Natural killer cell treated with Interleukin-12 subunit alpha and Interleukin-12 subunit beta and Interleukin-15 and Interleukin-18, amount 100 ng/mL, for 72 hours (primary cell): ENCODE data around the gene KIAA1217. TPM values are rescaled to one million over a fixed set of nuclear protein-coding genes. Genes with fewer than 3 reads are reported as not detected.

Experiments used
- ATAC-seq, 2 donors: fragments of 150-1000 bp; cut with Tn5 transposase in 1 of 2; sonication (Bioruptor Pico), chemical (Tn5 transposase) in 1 of 2; 2 replicates each; pipeline ENCODE4 v1.10.0; 2021
- DNase-seq: peaks from one replicate; pipeline ENCODE4 v3.0.0; 2022; ENCODE audit warnings: low spot score
- H3K27ac Mint-ChIP-seq, 2 donors: 1 replicate in 1 of 2; 2 replicates in 1 of 2; pipeline ENCODE4 v1.8.0; 2022; ENCODE audit warnings: mixed read lengths in 2 of 2, mild to moderate bottlenecking in 1 of 2, moderate library complexity in 1 of 2
- H3K27me3 Mint-ChIP-seq, 2 donors: 1 replicate in 1 of 2; 2 replicates in 1 of 2; pipeline ENCODE4 v1.8.0; 2022; ENCODE audit warnings: mixed read lengths in 2 of 2
- H3K36me3 Mint-ChIP-seq: one replicate; pipeline ENCODE4 v1.8.0; 2022; ENCODE audit warnings: mixed read lengths
- H3K4me1 Mint-ChIP-seq, 2 donors: 1 replicate in 1 of 2; 2 replicates in 1 of 2; pipeline ENCODE4 v1.8.0; 2022; ENCODE audit warnings: low read depth in 2 of 2, mixed read lengths in 2 of 2, mild to moderate bottlenecking in 1 of 2
- H3K4me3 Mint-ChIP-seq: one replicate; pipeline ENCODE4 v1.8.0; 2022; ENCODE audit warnings: mixed read lengths
- H3K9me3 Mint-ChIP-seq: 2 replicates; pipeline ENCODE4 v1.8.0; 2022; ENCODE audit warnings: mixed read lengths
- total RNA-seq, 2 donors: library from RNA; stranded (reverse); gene quantifications; one replicate each; pipeline ENCODE4 v1.2.3, GENCODE V29; 2022

KIAA1217 gene
- total RNA-seq, 2 donors from 2014 or later: 1.0 to 2.3 TPM

DNA sequence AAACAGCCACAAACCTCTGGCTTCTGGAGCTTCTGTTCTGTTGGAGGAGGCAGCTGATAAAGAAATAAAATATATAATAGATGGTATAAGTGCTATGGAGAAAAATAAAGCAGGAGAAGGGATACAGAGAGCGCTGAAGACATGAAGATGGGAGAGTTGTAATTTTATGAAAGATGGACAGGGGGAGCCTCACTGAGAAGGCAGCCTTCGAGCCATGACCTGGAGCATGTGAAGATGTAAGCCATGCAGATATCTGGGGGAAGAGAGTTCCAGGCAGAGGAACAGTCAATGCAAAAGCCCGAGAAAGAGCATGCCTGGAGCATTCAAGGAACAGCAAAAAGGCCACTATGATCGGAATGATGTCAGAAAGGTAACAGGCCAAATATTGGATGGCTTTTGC lies 187.5 kb downstream of the KIAA1217 start:
- peaks cover 0 to 2% of the 10 kb centered on the region in 2 donors for H3K27me3 Mint-ChIP-seq
- no peaks in the 10 kb centered on the region for H3K36me3 Mint-ChIP-seq
- ATAC-seq (no peak), DNase-seq (no peak)
- H3K27ac Mint-ChIP-seq: no peak overlapping the region
- H3K4me3 Mint-ChIP-seq: no peak overlapping the region
- H3K9me3 Mint-ChIP-seq: peaks cover 3% of the 10 kb centered on the region
- H3K4me1 Mint-ChIP-seq: peaks cover 0 to 2% of the 10 kb centered on the region in 2 donors

DNA sequence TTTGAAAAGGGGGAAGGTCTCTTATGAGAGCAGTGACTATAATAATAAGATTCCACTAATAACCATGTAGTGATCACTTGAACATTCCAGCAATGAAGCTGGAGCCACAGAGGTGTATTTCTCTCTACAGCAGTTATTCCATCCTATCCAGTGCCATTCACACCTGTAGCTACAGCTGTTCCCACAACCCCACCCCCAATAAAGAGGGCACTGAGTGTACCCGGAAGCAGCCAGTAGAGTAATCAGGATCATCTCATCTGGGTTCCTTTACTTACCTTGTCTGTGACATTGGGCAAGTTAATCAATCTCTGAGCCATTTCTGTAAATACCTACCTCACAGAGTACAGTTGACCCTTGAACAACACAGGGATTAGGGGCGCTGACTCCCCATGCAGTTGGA lies 188.7 kb downstream of the KIAA1217 start:
- Mint-ChIP-seq H3K4me1 (peaks cover 0 to 2% of the 10 kb centered on the region in 2 donors), H3K4me3 (no peak overlapping the region), H3K27me3 (peaks cover 0 to 2% of the 10 kb centered on the region in 2 donors), H3K9me3 (peaks cover 3% of the 10 kb centered on the region), H3K36me3 (no peaks in the 10 kb centered on the region), H3K27ac (no peak overlapping the region)
- DNase-seq (no peak), ATAC-seq (no peak)

DNA sequence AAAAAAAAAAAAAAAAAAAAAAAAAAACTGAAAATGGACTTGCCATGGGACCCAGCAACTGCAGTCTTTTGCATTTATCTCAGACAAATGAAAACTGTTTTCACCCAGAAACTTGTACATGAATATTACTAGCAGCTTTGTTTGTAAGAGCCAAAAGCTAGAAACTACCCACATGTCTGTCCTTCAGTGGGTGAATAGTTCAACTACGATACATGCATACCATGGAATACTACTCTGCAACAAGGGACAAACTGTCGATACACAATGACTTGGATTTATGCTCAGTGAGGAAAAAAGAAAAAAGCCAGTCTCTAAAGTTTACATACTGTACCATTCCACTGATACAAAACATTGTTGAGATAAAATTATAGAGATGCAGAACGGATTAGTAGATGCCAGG lies 195.6 kb downstream of the KIAA1217 start:
- no peak for ATAC-seq
- Mint-ChIP-seq H3K27ac (no peak overlapping the region), H3K4me3 (no peak overlapping the region), H3K9me3 (peaks cover 3% of the 10 kb centered on the region), H3K36me3 (no peaks in the 10 kb centered on the region), H3K27me3 (peaks cover 0 to 2% of the 10 kb centered on the region in 2 donors), H3K4me1 (no peaks in the 10 kb centered on the region)
- DNase-seq: no peak

DNA sequence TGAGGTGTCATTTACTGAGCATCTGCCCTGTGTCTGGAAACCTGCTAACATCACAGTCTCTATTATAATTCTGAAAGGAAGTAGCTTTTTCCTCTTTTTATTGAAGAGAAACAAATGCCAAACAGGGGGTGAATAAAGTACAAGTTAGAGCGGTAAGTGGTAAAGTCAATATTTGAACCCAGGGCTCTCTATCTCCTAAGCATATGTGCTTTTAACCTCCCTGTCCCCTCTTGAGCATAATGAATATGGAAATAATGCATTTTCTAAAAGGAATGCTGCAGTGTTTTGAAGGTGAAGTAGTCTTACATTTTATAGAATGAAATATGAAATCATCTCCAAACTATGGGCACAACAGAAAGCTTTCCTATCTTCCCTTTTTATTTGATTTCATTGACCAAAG lies 196.7 kb downstream of the KIAA1217 start:
- Mint-ChIP-seq H3K36me3 (no peaks in the 10 kb centered on the region), H3K27me3 (peaks cover 0 to 2% of the 10 kb centered on the region in 2 donors)

DNA sequence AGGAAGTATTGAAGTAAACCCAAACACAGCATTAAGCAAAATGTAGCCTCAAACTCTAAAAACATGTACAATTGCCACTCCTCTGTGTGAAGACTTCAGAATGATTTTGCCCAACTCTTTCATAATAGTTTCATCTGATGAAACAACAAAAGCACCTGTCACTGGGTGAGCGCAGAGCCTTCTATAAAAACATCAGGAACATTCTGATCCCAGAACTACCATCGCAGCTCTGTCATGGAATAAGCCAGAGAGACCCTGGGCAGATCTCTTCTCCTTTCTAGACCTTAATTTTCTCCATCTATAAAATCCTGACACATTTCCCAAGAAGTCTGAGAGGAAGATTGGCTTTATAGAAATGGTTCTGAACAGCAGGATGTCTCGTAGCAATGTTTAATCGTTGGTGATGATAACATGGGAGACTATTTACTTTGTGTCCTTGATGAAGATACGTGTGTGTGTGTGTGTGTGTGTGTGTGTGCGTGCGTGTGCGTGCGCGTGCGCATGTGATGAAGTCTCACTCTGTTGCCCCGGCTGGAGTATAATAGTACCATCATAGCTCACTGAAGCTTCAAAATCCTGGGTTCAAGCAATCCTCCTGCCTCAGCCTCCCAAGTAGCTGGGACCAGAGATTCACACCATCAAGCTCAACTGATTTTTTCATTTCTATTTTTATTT lies 198.0 kb downstream of the KIAA1217 start:
- no peaks in the 10 kb centered on the region for H3K4me1 Mint-ChIP-seq

More for the DNA sequence above, 196.7 kb downstream of the KIAA1217 start:
- H3K27ac Mint-ChIP-seq: no peak overlapping the region
- DNase-seq: no peak
- H3K9me3 Mint-ChIP-seq: peaks cover 3% of the 10 kb centered on the region
- ATAC-seq: no peak
- H3K4me1 Mint-ChIP-seq: no peaks in the 10 kb centered on the region
- no peak overlapping the region for H3K4me3 Mint-ChIP-seq

DNA sequence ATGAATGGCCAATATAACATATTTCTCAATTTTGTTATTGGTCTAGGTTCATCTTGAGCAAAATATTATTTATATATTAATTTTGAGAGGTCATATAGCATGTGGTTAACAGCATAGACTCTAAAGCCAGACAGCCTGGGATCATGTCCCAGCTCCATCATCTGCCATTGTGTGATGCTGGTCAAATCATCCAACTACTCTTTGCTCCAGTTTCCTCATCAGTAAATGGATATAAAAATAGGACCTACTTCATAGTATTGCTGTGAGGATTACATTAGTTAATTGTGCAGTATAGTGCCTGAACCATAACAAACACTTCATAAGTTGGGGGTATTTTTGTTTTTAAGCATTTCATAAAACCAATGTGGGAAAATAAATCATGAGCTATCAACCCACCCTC lies 199.0 kb downstream of the KIAA1217 start:
- Mint-ChIP-seq H3K27ac (no peak overlapping the region), H3K9me3 (peaks cover 3% of the 10 kb centered on the region), H3K4me3 (no peak overlapping the region), H3K4me1 (no peaks in the 10 kb centered on the region), H3K27me3 (peaks cover 0 to 2% of the 10 kb centered on the region in 2 donors), H3K36me3 (no peaks in the 10 kb centered on the region)
- ATAC-seq (no peak), DNase-seq (no peak)

More for the DNA sequence above, 198.0 kb downstream of the KIAA1217 start:
- Mint-ChIP-seq H3K27me3 (peaks cover 0 to 2% of the 10 kb centered on the region in 2 donors), H3K27ac (no peak overlapping the region), H3K4me3 (no peak overlapping the region), H3K36me3 (no peaks in the 10 kb centered on the region), H3K9me3 (peaks cover 3% of the 10 kb centered on the region)
- DNase-seq (no peak), ATAC-seq (no peak)

DNA sequence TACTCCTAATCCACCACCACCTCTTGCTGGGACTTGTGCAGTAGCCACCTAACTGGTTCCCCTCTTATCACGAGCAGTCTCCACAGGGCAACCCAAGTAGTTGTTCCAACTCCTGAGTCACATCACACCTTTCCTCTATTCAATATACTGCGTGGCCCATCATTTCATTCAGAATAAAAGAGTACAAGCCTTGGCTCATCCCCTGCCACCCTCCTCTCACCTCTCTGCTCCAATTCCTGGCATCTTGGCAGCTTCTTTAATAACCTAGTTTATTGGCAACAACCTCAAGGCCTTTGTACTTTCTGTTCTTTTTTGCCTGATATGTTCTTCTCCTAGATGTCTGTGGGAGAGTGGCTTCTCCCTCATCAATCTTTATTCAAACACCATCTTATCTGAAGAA lies 199.4 kb downstream of the KIAA1217 start:
- Mint-ChIP-seq H3K9me3 (peaks cover 3% of the 10 kb centered on the region), H3K27ac (no peak overlapping the region), H3K4me3 (no peak overlapping the region), H3K27me3 (peaks cover 0 to 2% of the 10 kb centered on the region in 2 donors), H3K36me3 (no peaks in the 10 kb centered on the region), H3K4me1 (no peaks in the 10 kb centered on the region)
- ATAC-seq (no peak), DNase-seq (no peak)

DNA sequence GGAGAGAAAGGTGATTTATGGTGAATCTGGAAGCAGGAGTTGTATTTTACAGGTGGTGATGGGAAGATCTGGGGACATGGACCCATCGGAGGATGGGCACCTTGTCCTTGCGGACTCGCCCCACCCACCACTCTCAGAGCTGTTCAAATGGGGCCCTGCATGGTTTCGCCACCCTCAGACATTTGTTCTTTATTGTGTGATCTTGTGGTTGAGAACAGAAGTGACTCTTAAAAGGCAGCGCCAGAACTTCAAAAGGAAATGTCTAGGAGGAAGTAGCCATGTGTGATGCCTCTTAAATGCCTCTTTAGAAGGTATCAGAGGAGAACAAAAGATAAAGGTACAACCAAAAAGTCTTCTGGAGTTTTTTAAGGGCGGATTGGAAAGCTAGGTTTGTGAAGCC lies 205.7 kb downstream of the KIAA1217 start:
- Mint-ChIP-seq H3K4me1 (no peaks in the 10 kb centered on the region), H3K27me3 (no peaks in the 10 kb centered on the region), H3K27ac (no peak overlapping the region), H3K36me3 (no peaks in the 10 kb centered on the region), H3K9me3 (no peaks in the 10 kb centered on the region), H3K4me3 (no peak overlapping the region)
- ATAC-seq (no peak), DNase-seq (no peak)

DNA sequence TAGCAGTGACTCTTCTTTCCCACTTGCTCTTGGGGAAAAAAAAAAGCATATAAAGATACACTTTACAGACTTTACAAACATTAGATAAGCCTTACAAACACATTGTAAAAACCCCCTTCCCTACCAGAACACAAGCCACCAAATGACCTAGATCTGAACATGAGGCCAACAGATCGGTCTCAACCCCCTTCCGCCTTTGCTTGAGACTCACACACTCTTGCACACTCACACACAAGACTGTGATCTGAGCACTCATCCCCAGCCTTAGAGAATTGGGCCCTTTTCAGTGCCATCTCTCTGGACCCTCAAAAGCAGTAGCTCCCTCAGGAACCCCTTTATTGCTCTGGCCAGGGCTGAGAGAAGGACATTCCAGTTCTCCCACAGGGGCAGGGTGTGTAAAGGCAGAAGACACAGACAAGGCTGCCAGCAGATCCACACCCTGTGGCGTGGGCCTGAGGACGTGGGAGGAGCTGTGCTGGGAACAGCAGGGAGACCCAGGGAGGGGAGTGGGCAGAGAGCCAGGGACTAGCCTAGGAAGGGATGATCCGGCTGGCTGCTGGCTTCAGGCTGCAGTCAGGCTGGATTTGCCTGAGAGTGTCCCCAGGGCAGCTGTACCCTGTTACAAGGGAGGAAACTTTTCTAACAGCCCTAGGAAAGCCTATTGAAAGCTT lies 206.7 kb downstream of the KIAA1217 start:
- no peak overlapping the region for H3K4me3 Mint-ChIP-seq
- ATAC-seq (no peak), DNase-seq (no peak)
- no peaks in the 10 kb centered on the region for H3K9me3 Mint-ChIP-seq
- H3K36me3 Mint-ChIP-seq: no peaks in the 10 kb centered on the region
- no peaks in the 10 kb centered on the region for H3K27me3 Mint-ChIP-seq
- H3K4me1 Mint-ChIP-seq: no peaks in the 10 kb centered on the region
- no peak overlapping the region for H3K27ac Mint-ChIP-seq

DNA sequence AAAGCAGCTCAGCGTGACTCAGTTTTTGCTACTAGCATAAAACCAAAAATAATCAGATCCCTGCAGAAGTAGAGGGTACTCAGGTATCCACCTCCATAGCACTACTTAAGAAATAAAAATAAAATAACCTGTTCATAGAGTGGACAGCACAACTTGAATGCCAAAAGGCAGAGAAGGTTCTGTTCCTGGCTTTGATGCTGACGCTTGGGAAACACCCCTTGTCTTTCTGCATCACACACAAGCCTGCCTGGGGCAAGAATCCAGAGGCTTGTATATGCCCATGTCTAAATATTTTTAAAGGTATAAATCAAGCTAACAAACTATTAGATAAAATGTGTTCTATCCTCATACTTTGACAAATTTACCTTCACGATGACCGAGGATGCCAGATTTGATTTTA lies 207.3 kb downstream of the KIAA1217 start:
- Mint-ChIP-seq H3K9me3 (no peaks in the 10 kb centered on the region), H3K27me3 (no peaks in the 10 kb centered on the region), H3K4me3 (no peak overlapping the region), H3K36me3 (no peaks in the 10 kb centered on the region), H3K4me1 (no peaks in the 10 kb centered on the region), H3K27ac (no peak overlapping the region)
- ATAC-seq (no peak), DNase-seq (no peak)

DNA sequence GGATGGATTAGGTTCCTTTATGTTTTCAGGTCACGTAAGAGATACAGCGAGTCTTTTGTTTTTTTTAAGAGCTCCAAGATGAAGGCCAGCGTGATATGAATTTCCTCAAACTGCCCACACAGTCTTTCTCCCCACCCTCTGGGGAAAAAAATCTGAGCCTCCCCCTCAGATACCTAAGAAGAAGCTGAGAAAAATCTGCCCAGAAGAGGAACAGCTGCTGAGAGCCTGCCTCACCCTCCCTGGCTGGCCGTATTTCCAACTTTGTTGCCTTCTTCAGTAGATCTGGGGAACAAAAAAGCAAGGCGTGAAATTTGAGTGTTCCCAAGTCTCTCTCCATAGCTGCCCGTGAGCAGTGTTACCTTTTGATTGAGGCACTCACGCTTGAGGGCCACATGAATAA lies 208.1 kb downstream of the KIAA1217 start:
- Mint-ChIP-seq H3K27me3 (no peaks in the 10 kb centered on the region), H3K9me3 (no peaks in the 10 kb centered on the region), H3K36me3 (no peaks in the 10 kb centered on the region), H3K27ac (no peak overlapping the region), H3K4me3 (no peak overlapping the region), H3K4me1 (no peaks in the 10 kb centered on the region)
- DNase-seq (no peak), ATAC-seq (no peak)

DNA sequence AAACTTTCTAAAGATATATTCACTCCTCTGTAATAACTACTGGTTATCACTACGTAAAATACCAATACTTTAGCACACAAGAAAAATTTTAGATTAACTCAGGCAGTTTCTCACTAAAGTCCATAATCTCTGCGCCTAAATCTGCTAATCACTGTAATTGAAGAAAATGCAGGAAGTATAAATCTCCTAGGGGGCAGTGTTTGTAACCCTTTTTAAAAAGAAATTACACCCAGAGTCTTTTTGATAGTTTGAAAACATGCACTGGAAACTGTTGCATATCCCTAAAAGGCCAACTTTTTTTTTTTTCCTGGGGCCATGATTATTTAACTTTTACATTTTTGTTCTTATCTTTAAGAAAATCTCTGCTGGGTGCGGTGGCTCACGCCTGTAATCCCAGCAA lies 209.6 kb downstream of the KIAA1217 start:
- Mint-ChIP-seq H3K4me3 (no peak overlapping the region), H3K27me3 (no peaks in the 10 kb centered on the region), H3K36me3 (no peaks in the 10 kb centered on the region), H3K4me1 (no peaks in the 10 kb centered on the region), H3K9me3 (no peaks in the 10 kb centered on the region), H3K27ac (no peak overlapping the region)
- no peak for ATAC-seq
- no peak for DNase-seq

DNA sequence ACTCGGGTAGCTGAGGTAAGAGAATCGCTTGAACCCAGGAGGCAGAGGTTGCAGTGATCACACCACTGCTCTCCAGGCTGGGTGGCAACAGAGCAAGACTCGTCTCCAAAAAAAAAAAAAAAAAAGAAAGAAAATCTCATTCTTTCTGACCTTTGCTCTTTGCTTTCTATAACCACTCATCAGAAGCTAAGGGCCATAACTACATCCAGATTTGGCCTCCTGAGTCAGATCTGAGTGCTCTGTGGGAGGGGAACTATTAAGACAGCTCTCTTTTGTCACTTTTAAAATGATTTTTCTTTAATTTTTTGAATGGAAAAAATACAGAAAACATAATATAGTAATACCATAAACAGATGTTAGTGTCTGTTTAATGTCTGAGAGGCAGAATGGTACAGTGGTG lies 210.1 kb downstream of the KIAA1217 start:
- H3K4me1 Mint-ChIP-seq: no peaks in the 10 kb centered on the region
- no peaks in the 10 kb centered on the region for H3K36me3 Mint-ChIP-seq
- H3K4me3 Mint-ChIP-seq: no peak overlapping the region
- no peaks in the 10 kb centered on the region for H3K27me3 Mint-ChIP-seq
- no peaks in the 10 kb centered on the region for H3K9me3 Mint-ChIP-seq
- no peak overlapping the region for H3K27ac Mint-ChIP-seq
- ATAC-seq: no peak
- DNase-seq: no peak

DNA sequence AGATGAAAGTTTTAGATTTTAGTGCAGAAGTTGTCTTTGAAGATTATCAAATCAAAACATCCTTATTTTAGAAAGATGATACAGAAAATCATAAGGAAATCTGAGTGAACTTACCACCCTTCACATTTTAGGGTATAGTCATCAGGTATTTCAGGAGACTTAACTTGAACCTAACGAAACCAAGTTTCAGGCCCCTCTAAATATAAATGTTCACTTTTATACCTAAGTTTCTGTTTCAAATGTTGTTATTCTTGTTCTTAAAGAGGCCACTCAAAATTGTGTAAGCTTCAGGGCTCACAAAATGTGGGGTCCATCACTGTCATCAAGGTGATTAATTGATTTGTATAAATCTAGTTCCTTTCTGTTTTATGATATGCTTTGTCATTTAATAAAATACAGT lies 216.2 kb downstream of the KIAA1217 start:
- no peak for ATAC-seq
- H3K9me3 Mint-ChIP-seq: no peaks in the 10 kb centered on the region
- H3K4me1 Mint-ChIP-seq: no peaks in the 10 kb centered on the region
- DNase-seq: no peak
- no peaks in the 10 kb centered on the region for H3K27me3 Mint-ChIP-seq
- H3K4me3 Mint-ChIP-seq: no peak overlapping the region
- H3K27ac Mint-ChIP-seq: no peak overlapping the region
- H3K36me3 Mint-ChIP-seq: no peaks in the 10 kb centered on the region
